Osteocyte (in vitro differentiated cells): ENCODE results near the gene NPY. TPM values are rescaled to one million over a fixed set of nuclear protein-coding genes. Genes with fewer than 3 reads are reported as not detected.

Experiments
- DNase-seq: peaks from one replicate; pipeline ENCODE4 v3.0.0; 2021; ENCODE audit warnings: mixed read lengths; ENCODE audit not compliant: unreplicated experiment; ENCODE audit errors: extremely low spot score
- H3K27ac Mint-ChIP-seq: one replicate; pipeline ENCODE4 v1.8.0; 2021; ENCODE audit warnings: mild to moderate bottlenecking, mixed read lengths; ENCODE audit not compliant: unreplicated experiment
- H3K27me3 Mint-ChIP-seq: one replicate; pipeline ENCODE4 v1.8.0; 2021; ENCODE audit warnings: mixed read lengths; ENCODE audit not compliant: unreplicated experiment
- H3K36me3 Mint-ChIP-seq: one replicate; pipeline ENCODE4 v1.8.0; 2021; ENCODE audit warnings: mixed read lengths; ENCODE audit not compliant: unreplicated experiment
- H3K4me1 Mint-ChIP-seq: one replicate; pipeline ENCODE4 v1.8.0; 2021; ENCODE audit warnings: mixed read lengths; ENCODE audit not compliant: unreplicated experiment
- H3K4me3 Mint-ChIP-seq: one replicate; pipeline ENCODE4 v1.8.0; 2021; ENCODE audit warnings: mild to moderate bottlenecking, moderate library complexity, mixed read lengths; ENCODE audit not compliant: unreplicated experiment
- H3K9me3 Mint-ChIP-seq: one replicate; pipeline ENCODE4 v1.8.0; 2021; ENCODE audit warnings: mixed read lengths; ENCODE audit not compliant: unreplicated experiment
- CTCF ChIP-seq: fragments of 200-600 bp; sonication (generic); IDR thresholded peaks from 2 replicates; pipeline ENCODE4 v1.5.0; 2021; ENCODE audit warnings: antibody characterized with exemption, mild to moderate bottlenecking, moderate library complexity
- total RNA-seq: library from RNA; stranded (reverse); gene quantifications from 2 replicates; pipeline ENCODE4 v1.2.1, GENCODE V29; 2021

The NPY gene
- total RNA-seq, 1 donor from 2014 or later: not detected

GRCh38 chr7:24334012-24334411 is 50.0 kb downstream of the NPY start:
- Mint-ChIP-seq H3K9me3 (peaks cover 5% of the 10 kb centered on the region), H3K27ac (no peak overlapping the region), H3K4me1 (no peaks in the 10 kb centered on the region), H3K4me3 (no peak overlapping the region), H3K27me3 (peaks cover 5% of the 10 kb centered on the region), H3K36me3 (no peaks in the 10 kb centered on the region)
- TF ChIP-seq CTCF: no peak
- no peak for DNase-seq

- Mint-ChIP-seq H3K4me3 (no peak overlapping the region), H3K27ac (no peak overlapping the region), H3K9me3 (peaks cover 5% of the 10 kb centered on the region), H3K27me3 (peaks cover 5% of the 10 kb centered on the region), H3K4me1 (no peaks in the 10 kb centered on the region), H3K36me3 (no peaks in the 10 kb centered on the region)
- DNase-seq: no peak
- TF ChIP-seq CTCF: no peak
Measured at GRCh38 chr7:24334627-24335026, 50.6 kb downstream of the NPY start.

GRCh38 chr7:24336461-24336860 is 52.5 kb downstream of the NPY start:
- Mint-ChIP-seq H3K27ac (no peak overlapping the region), H3K27me3 (peaks cover 5% of the 10 kb centered on the region), H3K4me3 (no peak overlapping the region), H3K4me1 (no peaks in the 10 kb centered on the region), H3K36me3 (no peaks in the 10 kb centered on the region), H3K9me3 (peaks cover 5% of the 10 kb centered on the region)
- no peak for TF ChIP-seq CTCF
- DNase-seq: no peak

- Mint-ChIP-seq H3K36me3 (no peaks in the 10 kb centered on the region), H3K9me3 (peaks cover 5% of the 10 kb centered on the region), H3K27me3 (peaks cover 5% of the 10 kb centered on the region), H3K27ac (no peak overlapping the region), H3K4me3 (no peak overlapping the region), H3K4me1 (no peaks in the 10 kb centered on the region)
- DNase-seq: no peak
- TF ChIP-seq CTCF: no peak
Measured at GRCh38 chr7:24337180-24337579, 53.2 kb downstream of the NPY start.

GRCh38 chr7:24339575-24339974 is 55.6 kb downstream of the NPY start:
- peaks cover 5% of the 10 kb centered on the region for H3K27me3 Mint-ChIP-seq
- H3K36me3 Mint-ChIP-seq: no peaks in the 10 kb centered on the region
- no peak overlapping the region for H3K27ac Mint-ChIP-seq
- TF ChIP-seq CTCF: no peak
- H3K9me3 Mint-ChIP-seq: no peaks in the 10 kb centered on the region
- no peak for DNase-seq
- H3K4me1 Mint-ChIP-seq: no peaks in the 10 kb centered on the region
- no peak overlapping the region for H3K4me3 Mint-ChIP-seq
